GM12801 (cell line): ENCODE data around the gene MTFR2.
A peak's percentile ranks its signal among the peaks of the same experiment; 100 is the strongest.

ENCODE experiments used
- TF ChIP-seq, protein P1 (sequence below): IDR thresholded peaks from one replicate; pipeline ENCODE4 v1.5.1; 2011; ENCODE audit warnings: control low read depth; ENCODE audit not compliant: insufficient read length; ENCODE audit errors: extremely low read depth

MTFR2 gene

DNA sequence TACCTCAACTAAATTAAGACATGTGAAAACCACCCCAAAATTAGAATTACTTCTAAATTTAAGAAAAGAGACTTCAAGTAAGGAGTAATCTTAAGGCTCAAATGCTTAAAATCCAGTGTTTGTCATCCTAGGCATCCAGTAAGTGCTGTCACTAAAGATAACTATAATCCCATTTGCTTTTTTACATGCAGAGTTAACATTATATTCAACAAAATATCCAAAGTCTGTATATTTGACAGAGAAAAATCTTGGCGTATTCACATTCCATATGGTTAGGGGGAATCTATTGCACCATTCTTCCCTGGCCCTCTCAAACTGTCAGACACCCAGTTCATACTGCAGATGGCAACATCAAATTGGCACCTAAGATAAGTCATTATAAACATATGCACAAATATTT is 17.4 kb downstream of the MTFR2 start:
- TF ChIP-seq, protein P1, sequence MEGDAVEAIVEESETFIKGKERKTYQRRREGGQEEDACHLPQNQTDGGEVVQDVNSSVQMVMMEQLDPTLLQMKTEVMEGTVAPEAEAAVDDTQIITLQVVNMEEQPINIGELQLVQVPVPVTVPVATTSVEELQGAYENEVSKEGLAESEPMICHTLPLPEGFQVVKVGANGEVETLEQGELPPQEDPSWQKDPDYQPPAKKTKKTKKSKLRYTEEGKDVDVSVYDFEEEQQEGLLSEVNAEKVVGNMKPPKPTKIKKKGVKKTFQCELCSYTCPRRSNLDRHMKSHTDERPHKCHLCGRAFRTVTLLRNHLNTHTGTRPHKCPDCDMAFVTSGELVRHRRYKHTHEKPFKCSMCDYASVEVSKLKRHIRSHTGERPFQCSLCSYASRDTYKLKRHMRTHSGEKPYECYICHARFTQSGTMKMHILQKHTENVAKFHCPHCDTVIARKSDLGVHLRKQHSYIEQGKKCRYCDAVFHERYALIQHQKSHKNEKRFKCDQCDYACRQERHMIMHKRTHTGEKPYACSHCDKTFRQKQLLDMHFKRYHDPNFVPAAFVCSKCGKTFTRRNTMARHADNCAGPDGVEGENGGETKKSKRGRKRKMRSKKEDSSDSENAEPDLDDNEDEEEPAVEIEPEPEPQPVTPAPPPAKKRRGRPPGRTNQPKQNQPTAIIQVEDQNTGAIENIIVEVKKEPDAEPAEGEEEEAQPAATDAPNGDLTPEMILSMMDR = no peak

DNA sequence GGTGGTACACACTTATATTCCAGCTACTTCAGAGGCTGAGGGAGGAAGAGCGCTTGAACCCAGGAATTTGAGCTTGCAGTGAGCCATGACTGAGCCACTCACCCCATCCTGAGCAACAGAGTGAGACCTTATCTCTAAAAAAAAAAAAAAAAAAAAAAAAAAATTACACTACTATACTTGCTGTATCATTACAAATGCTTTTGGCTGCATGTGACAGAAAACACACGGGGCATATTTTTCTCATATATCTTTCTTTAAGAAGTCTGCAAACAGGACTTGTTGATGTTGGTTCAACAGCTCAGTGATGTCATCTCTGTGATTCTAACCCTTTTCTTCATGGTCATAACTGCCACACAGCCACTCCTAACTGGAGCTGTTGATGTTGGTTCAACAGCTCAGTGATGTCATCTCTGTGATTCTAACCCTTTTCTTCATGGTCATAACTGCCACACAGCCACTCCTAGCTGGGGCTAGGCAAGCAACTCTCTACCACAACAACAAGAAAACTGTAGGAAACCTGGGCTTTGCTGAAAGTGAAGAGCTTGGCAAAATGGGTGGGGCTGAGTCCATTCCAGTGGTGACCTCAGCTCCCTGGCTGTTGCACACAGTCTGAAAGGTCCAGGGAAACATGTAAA is 19.8 kb downstream of the MTFR2 start:
- TF ChIP-seq, protein P1 = no peak

DNA sequence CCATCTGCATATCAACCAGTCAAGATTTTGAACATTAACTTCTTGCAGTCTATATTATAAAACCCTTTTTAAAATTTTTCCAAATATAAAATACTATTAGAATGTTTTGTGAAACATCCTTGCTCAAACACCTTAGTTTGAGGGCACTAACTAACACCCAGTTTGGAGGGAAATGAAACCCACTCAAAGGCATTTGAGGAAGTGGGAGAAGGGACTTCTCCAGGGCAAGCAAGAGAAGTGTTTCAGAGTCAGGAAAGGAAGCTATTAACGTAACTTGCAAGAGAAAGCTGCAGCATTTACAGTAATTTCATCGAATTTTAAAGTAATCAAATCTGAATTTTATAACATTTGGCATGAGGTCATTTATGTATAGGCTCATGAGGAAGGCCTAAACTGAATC is 21.3 kb downstream of the MTFR2 start:
- TF ChIP-seq, protein P1 = no peak

DNA sequence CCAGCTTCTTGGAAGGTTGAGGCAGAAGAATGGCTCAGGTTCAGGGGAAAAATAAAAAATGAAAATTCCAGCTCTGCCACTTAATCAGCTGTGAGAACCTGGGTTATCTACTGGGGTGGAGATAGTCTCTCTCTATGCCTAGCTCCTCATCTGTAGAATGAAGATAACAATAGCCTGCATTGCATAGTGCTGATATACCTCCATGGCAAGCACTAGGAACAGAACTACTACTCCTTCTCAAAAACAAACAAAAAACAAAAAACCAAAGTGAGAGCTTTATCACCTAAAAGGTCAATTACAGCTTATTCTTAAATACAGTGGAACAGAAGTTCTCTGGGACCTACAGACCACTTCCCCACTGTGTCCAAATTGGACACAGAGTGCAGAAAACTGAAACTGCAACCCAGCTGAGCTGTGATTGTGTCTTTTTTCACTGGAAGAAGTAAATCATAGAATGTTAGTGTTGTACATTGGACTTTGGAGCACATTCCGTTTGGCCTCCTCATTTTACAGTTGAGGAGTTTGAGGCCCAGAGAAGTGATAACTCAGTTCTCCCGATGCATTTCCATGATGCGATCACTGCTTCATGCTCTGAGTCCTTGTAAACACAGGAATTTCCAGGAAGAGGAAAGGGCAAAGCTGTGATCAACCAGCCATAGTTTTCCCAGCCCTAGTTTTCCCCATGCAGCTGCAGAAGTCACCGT is 23.3 kb downstream of the MTFR2 start:
- TF ChIP-seq, protein P1 = no peak

DNA sequence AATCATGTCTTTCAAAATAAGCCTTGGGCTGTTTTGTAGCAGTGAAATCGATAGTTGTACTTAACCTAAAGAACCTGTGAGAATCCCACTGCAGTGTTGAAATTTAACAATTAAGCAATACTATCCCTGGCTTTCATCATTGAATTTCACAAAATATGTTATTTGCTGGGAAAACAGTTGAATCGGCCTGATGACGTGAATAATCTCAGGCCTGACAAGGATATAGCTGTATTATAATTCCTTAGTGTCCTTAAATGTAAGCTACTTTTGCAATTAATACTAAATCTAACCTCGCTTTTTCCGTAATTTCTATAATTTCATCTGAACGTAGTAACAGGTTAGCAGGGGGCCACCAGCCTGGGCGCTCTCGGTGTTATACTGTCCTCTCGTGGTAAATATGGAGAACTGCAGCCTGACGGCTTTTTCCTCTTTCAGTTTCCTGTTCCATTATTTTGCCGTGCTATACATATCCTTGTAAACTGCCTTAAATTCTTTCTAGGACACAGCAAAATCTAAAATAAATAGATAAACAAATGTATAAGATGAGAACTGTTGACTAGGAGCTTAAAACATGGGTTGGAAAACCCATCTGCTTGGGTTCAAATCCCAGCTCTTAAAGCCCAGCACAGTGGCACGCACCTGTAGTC is 24.0 kb downstream of the MTFR2 start:
- TF ChIP-seq, protein P1 = peak; percentile 99

DNA sequence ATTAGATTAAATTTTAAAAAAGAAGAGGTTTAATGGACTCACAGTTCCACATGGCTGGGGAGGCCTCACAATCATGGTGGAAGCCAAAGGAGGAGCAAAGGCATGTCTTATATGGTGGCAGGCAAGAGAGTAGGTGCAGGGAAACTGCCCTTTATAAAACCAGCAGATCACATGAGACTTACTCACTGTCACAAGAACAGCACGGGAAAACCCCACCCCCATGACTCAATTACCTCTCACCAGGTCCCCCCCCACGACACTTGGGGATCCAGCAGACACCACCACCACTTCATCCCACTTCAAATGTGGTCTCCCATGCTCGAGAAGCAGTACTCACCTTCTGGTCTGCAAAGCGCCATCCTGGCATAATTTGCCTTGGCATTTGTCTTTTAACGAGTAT is 24.6 kb downstream of the MTFR2 start:
- TF ChIP-seq, protein P1 = no peak

DNA sequence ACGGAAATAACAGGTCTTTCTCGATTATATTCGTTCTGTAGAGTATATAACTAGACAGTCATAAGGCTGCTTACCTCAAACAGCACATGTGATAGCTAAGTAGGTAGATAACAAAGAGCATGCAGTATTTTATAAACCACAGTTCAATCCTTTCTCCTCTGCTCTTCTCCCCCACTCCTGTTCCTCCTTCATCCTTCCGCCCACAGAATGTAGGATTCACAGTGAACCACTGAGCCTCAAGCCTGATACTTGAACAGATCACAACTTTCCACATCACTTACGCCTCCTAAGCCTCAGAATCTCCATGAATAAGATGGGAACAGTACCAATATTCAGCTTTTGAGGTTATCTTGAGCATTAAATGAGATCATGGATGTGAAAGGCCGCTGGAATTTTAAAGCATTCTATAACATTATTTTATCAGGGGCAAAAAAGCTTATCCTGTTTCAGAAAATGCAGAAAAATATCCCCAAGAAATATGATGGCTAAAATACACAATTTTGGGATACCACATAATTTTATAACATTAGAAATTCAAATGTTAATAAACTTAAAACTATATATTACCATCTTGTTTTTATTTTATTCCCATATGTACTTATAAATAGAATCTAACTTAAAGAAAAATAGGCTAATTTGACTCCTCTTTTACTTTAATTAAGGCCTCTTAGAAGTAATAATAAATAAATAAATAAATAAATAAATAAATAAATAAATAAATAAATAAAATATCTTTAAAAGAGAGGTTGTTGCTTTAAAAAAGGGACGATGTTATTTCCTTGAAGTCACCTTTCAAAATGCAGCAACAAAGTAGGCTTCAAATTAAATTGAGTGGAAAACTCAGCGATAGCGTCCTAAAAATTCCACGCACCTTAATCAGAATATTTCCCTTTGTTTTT is 33.4 kb downstream of the MTFR2 start:
- TF ChIP-seq, protein P1 = no peak
